ENCODE measurements around the gene KCNJ12. TPM values are rescaled to one million over a fixed set of nuclear protein-coding genes. Genes with fewer than 3 reads are reported as not detected.
A peak's percentile ranks its signal among the peaks of the same experiment; 100 is the strongest.
"Not testable (repeated sequence)": the region's sequence is repeated elsewhere in the genome, so short reads cannot be mapped to it uniquely, and the experiment has no call there.

The KCNJ12 gene
- total and polyA plus RNA-seq, 2 donors from 2014 or later: 3.1 to 3.4 TPM

- H3K27ac ChIP-seq (ENCODE audit: low read depth in 2 of 2, low read length in 2 of 2); FAIRE-seq; H3K4me3 ChIP-seq (ENCODE audit: low read length in 3 of 3); H3K9me3 ChIP-seq (ENCODE audit: control insufficient read depth in 2 of 3, insufficient read depth in 1 of 3, low read length in 3 of 3); H3K9ac ChIP-seq (ENCODE audit: low read length in 3 of 3); H3K36me3 ChIP-seq (ENCODE audit: control insufficient read depth in 2 of 3, insufficient read depth in 3 of 3, low read length in 3 of 3); DNase-seq; H3K27me3 ChIP-seq (ENCODE audit: control insufficient read depth, insufficient read depth, low read length); H3K4me1 ChIP-seq (ENCODE audit: control insufficient read depth in 2 of 3, insufficient read depth in 2 of 3, low read depth in 1 of 3, low read length in 3 of 3); intact Hi-C loops (cut with DNase I): not testable (repeated sequence)
Measured at GRCh38 chr17:21438316-21439014, 62.3 kb downstream of the KCNJ12 start.

- H3K36me3 ChIP-seq (ENCODE audit: control insufficient read depth in 2 of 3, insufficient read depth in 3 of 3, low read length in 3 of 3); H3K27ac ChIP-seq (ENCODE audit: low read depth in 2 of 2, low read length in 2 of 2); H3K4me3 ChIP-seq (ENCODE audit: low read length in 3 of 3); intact Hi-C loops (cut with DNase I); H3K9ac ChIP-seq (ENCODE audit: low read length in 3 of 3); H3K9me3 ChIP-seq (ENCODE audit: control insufficient read depth in 2 of 3, insufficient read depth in 1 of 3, low read length in 3 of 3); DNase-seq; H3K4me1 ChIP-seq (ENCODE audit: control insufficient read depth in 2 of 3, insufficient read depth in 2 of 3, low read depth in 1 of 3, low read length in 3 of 3); FAIRE-seq; H3K27me3 ChIP-seq (ENCODE audit: control insufficient read depth, insufficient read depth, low read length): not testable (repeated sequence)
Measured at GRCh38 chr17:21439015-21439336, 62.8 kb downstream of the KCNJ12 start.

- H3K27ac ChIP-seq (ENCODE audit: low read depth in 2 of 2, low read length in 2 of 2): no peak overlapping the region
- no peaks in the 10 kb centered on the region for H3K36me3 ChIP-seq (ENCODE audit: control insufficient read depth in 2 of 3, insufficient read depth in 3 of 3, low read length in 3 of 3)
- no peaks in the 10 kb centered on the region for H3K9me3 ChIP-seq (ENCODE audit: control insufficient read depth in 2 of 3, insufficient read depth in 1 of 3, low read length in 3 of 3)
- no peak for TF ChIP-seq CTCF (IDR thresholded peaks at IDR 0.05; ENCODE audit: borderline replicate concordance, extremely low read depth, insufficient read depth)
- H3K27me3 ChIP-seq (ENCODE audit: control insufficient read depth, insufficient read depth, low read length): no peaks in the 10 kb centered on the region
- no peak overlapping the region for H3K4me3 ChIP-seq (ENCODE audit: low read length in 3 of 3)
- intact Hi-C loops (cut with DNase I): no loop called here
- no peaks in the 10 kb centered on the region for H3K4me1 ChIP-seq (ENCODE audit: control insufficient read depth in 2 of 3, insufficient read depth in 2 of 3, low read depth in 1 of 3, low read length in 3 of 3)
- no peak overlapping the region for H3K9ac ChIP-seq (ENCODE audit: low read length in 3 of 3)
- FAIRE-seq: no peak
- DNase-seq: no peak
Measured at GRCh38 chr17:21445091-21445650, 69.0 kb downstream of the KCNJ12 start.

- DNase-seq; H3K27me3 ChIP-seq (ENCODE audit: control insufficient read depth, insufficient read depth, low read length); H3K4me1 ChIP-seq (ENCODE audit: control insufficient read depth in 2 of 3, insufficient read depth in 2 of 3, low read depth in 1 of 3, low read length in 3 of 3); intact Hi-C loops (cut with DNase I); FAIRE-seq; H3K4me3 ChIP-seq (ENCODE audit: low read length in 3 of 3); H3K9ac ChIP-seq (ENCODE audit: low read length in 3 of 3); H3K9me3 ChIP-seq (ENCODE audit: control insufficient read depth in 2 of 3, insufficient read depth in 1 of 3, low read length in 3 of 3); H3K36me3 ChIP-seq (ENCODE audit: control insufficient read depth in 2 of 3, insufficient read depth in 3 of 3, low read length in 3 of 3); H3K27ac ChIP-seq (ENCODE audit: low read depth in 2 of 2, low read length in 2 of 2): not testable (repeated sequence)
Measured at GRCh38 chr17:21447552-21447951, 71.4 kb downstream of the KCNJ12 start.

GRCh38 chr17:21449891-21450290 lies 73.7 kb downstream of the KCNJ12 start:
- H3K27ac ChIP-seq (ENCODE audit: low read depth in 2 of 2, low read length in 2 of 2); H3K9me3 ChIP-seq (ENCODE audit: control insufficient read depth in 2 of 3, insufficient read depth in 1 of 3, low read length in 3 of 3); H3K27me3 ChIP-seq (ENCODE audit: control insufficient read depth, insufficient read depth, low read length); H3K9ac ChIP-seq (ENCODE audit: low read length in 3 of 3); H3K4me1 ChIP-seq (ENCODE audit: control insufficient read depth in 2 of 3, insufficient read depth in 2 of 3, low read depth in 1 of 3, low read length in 3 of 3); H3K4me3 ChIP-seq (ENCODE audit: low read length in 3 of 3); DNase-seq; H3K36me3 ChIP-seq (ENCODE audit: control insufficient read depth in 2 of 3, insufficient read depth in 3 of 3, low read length in 3 of 3): not testable (repeated sequence)
- FAIRE-seq: peak; percentile 27
- intact Hi-C loops (cut with DNase I): loop anchor here (10.0 kb wide), 1 partner anchor 65 kb away; no protein-coding TSS in a partner anchor

Measured in kidney (tissue), 14 donors.